GM21619 (cell line): Measurements from ENCODE around the gene TGM3.
"Not testable (repeated sequence)": the region's sequence is repeated elsewhere in the genome, so short reads cannot be mapped to it uniquely, and the experiment has no call there.

Experiments used
- ATAC-seq: cut with Tn5 transposase; IDR thresholded peaks from one replicate; pipeline ENCODE4 v1.9.1; 2021; ENCODE audit not compliant: unreplicated experiment

TGM3 gene

DNA sequence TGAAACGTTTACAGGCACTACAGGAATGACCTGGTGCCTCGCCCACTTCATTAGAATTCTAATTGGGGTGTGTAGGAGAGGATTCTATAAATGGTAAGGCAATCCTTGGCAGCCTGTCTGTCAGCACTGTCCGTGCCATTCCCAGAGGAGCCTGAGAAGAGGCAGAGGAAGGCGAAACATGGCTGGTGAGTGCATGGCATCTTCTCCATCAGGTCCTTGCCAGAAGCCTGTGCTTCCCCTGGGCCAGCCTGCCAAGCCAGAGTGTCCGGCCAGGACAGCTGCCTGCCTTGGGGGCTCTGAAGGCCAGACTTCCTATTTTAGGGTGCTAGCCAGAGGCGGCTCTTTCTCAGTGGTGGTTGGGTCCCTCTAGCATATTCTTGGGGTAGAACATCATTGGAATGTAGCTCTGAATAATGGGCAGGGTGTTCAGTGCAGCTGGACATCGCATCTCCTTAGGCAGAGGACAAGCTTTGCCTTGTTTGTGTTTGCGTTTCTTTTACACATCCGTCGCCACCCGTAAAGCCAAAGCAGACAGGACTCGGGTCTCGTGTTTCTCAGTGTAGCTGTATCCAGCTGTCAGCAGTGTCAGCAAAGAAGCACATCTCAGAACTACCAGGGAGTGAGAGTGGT lies at the start of gene TGM3:
TSS of gene TGM3 (plus strand) at position 116 of the 630 bp plus-strand sequence. CDS start at position 179, 63 bp downstream.
- ATAC-seq, result no peak

GRCh38 chr20:2246069-2246491 lies 49.7 kb upstream of the TGM3 start:
- ATAC-seq, result no peak

GRCh38 chr20:2248837-2249236 lies 47.0 kb upstream of the TGM3 start:
- ATAC-seq, result no peak

DNA sequence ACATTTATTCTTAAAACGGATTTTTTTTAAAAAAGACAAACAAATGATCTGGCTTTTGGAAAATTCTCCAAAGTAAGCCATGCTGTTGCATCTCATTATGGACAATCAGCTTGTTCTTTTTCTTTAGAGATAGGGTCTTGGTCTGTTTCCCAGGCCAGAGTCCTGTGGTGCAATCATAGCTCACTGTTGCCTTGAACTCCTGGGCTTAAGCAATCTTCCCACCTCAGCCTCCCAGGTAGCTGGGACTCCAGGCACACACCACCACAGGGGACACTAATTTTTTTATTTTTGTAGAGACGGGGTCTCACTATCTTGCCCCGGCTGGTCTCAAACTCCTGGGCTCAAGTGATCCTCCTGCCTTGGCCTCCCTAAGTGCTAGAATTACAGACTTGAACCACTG lies 45.9 kb upstream of the TGM3 start:
- ATAC-seq, result no peak

GRCh38 chr20:2252419-2252997 lies 43.3 kb upstream of the TGM3 start:
- ATAC-seq, result no peak

DNA sequence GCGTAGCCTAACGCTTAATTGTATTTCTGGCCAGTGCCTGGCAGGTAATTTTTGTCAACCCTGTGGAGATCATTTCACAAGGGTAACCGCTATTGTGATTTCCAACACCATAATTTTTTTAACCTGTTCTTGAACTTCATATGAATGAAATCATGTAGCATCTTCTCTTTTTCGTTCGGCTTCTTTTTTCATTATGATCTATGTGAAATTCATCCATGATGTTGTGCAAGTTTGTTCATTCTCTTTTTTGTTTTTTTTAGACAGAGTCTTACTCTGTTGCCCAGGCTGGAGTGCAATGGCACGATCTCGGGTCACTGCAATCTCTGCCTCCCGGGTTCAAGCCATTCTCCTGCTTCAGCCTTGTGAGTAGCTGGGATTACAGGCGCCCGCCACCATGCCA lies 42.5 kb upstream of the TGM3 start:
- no peak for ATAC-seq

DNA sequence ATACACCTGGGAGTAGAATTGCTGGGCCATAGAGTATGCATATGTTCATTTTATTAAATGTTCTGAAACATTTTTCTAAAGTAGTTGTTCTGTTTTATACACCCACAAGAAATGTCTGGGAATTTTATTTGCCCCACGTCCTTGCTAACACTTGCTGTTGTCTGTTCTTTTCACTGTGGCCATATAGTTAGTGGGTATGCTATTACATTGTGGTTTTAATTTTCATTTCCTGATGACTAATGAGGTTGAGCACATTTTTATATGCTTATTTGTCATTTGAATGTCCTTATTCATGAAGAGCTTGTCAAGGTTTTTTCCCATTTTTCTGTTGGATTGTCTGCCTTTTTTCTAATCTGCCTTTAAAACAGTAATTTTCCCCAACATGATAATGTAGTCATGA lies 41.5 kb upstream of the TGM3 start:
- ATAC-seq, result no peak

DNA sequence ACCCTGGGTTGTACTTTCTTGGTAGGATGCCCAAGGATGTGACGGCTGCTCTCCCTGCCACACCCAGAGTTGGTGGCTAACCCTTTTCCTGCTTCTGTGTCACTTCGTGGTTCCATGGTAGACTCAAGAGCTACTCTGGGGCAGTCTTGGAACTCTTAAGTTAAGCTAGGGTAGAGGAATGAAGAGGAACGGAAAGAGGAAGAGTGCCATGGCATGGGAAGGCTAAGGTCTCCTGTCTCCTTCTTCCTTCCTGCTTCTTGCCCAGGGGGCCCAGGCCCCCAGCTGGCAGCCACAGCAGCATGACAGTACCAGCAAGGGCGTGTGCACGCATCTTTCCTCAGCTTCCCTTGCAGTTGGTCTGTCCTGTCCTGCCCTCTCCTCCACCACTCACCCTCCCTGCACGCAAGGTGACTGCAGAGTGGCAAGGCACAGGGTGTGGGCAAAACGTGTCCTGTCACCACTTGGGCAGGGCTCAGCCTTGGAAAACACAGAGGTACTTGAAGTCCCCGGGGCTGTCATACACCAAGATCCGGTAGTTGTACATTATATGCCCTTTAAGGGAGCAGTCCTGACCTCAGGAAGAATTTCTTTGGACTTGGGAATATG lies 39.8 kb upstream of the TGM3 start:
- ATAC-seq, result no peak

DNA sequence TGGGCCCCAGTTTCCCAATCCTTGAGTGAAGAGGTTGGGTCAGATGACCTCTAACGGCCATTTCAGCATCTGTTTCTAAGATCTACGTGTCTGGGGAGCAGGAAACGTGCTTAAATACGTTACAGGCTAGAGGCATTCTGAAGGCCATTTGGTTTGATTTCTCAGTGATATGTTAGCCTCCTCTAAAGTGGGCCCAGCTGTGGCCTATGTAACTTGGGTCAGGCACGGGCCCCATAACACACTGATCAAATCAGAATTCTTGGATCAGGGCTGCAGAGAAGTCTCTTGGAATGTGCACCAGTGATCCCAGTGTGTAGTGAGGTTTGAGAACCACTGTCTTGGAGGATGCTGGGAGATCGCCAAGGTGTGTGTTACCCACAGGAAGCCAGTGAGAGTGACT lies 36.1 kb upstream of the TGM3 start:
- ATAC-seq, result no peak

- ATAC-seq, result no peak
Measured at GRCh38 chr20:2260250-2260649, 35.6 kb upstream of the TGM3 start.

GRCh38 chr20:2261046-2261485 lies 34.7 kb upstream of the TGM3 start:
- ATAC-seq, result no peak

DNA sequence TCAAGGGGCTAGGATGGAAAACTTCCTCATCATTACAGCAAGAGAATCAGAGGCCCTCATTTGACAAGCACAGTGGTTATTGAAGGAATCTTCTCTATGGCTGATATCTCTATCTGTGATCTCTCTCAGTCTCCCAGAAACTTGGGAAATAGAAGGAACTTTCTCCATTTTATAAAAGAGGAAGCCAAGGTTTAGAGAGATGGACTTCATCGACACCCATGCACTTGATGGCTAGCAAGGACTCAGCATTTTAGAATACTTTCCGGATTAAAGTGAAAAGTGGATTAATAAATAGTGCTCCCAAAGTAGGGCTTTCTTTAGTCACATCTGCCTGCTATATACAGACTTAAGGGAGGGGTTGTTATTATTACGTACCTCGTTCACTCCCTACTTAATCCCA lies 34.2 kb upstream of the TGM3 start:
- no peak for ATAC-seq

DNA sequence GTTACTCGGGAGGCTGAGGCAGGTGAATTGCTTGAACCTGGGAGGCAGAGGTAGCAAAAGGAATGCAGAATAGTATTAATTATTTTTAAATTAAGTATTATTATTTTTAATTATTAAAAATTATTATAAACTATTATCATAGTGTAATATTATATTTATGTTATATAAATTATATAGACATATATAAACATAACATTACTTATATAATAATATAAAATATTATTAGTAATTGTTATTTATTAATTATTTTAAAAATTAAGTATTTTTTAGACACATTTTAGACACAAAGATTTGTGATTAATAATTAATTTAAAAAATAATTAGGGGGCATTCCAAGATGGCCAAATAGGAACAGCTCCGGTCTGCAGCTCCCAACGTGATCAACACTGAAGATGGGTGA lies 31.7 kb upstream of the TGM3 start:
- no peak for ATAC-seq

- ATAC-seq, result not testable (repeated sequence)
Measured at GRCh38 chr20:2264621-2265374, 31.0 kb upstream of the TGM3 start.

GRCh38 chr20:2273634-2274302 lies 22.0 kb upstream of the TGM3 start:
- ATAC-seq, result no peak

DNA sequence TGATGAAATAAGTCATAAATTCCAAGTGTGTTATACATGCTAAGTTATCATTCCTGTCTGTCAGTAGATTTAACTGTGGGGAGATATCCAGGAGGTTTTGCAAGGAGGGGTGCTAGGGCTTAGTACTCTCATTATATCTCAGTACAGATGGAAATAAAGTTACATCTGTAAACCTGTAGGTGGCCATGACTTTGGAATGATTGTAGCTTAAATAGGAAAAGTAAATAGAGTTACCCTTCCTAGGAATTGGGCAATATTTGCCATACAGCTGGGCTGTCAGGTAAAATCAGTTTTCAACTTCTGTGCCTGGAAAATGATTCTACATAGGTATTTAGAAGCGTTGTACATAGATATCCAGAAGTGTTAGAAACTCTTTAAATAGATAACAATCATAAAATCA lies 19.8 kb upstream of the TGM3 start:
- ATAC-seq, result no peak

- no peak for ATAC-seq
Measured at GRCh38 chr20:2279253-2279779, 16.5 kb upstream of the TGM3 start.

DNA sequence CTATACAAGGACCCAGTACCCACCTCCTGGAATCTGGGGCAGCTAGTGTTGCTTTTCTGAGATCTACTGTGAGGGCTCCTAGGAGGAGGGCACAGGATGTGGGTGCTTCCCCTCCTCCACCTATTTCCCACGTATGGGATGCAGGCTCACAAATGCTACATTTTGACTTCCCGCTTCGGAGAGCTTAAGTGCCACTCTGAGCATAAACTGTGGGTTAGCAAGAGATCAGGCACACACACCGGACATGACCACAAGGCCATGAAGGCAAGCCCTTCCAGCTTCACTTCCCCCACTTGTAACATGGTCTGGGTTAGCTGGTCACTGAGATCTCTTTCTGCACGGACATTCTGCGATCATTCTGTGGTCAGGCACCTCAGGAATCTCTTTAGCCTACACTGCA lies 15.7 kb upstream of the TGM3 start:
- ATAC-seq, result no peak

DNA sequence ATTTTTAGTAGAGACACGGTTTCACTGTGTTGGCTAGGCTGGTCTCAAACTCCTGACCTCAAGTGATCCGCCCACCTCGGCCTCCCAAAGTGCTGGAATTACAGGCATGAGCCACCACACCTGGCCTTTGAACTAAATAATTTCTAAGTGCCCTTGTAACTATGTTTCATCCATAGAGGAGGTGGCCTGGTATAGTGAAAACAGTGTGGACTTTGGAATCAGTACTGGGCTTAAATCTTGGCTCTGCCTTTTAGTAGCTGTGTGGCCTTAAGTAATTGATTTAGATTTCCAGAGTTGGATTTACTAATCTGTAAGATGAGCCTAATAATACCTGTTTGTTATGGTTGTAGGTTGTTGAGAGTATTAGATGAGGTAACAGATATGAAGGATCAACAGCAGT lies 14.2 kb upstream of the TGM3 start:
- ATAC-seq, result no peak

DNA sequence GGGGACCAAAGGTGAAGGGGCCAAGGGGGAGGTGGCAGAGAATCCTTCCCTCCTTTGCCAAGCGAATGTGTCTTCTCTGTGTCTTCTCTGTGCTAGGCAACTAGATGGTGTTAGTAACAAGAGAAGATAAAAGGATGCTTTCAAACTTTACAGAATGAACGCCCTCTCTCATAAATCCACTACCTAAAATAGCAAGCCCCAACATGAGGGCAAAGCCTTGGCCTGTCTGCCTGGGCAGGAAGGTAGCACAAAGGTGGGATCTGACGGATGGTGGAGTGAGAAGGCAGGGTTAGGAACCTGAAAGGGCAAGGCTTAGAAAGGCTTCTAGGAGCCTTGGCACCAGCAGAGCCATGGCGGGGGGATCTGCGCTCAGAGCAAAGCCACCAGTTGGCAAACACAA lies 13.6 kb upstream of the TGM3 start:
- ATAC-seq, result no peak
